Liver (tissue), 3 donors: Measurements from ENCODE around the gene GIMAP2.
"Not testable (repeated sequence)": the region's sequence is repeated elsewhere in the genome, so short reads cannot be mapped to it uniquely, and the experiment has no call there.

ENCODE experiments used
- ATF3 ChIP-seq: IDR thresholded peaks from 2 replicates; pipeline ENCODE4 v1.6.1; 2016; ENCODE audit warnings: antibody characterized with exemption
- CTCF ChIP-seq: fragments of 150-350 bp; IDR thresholded peaks from 2 replicates; pipeline ENCODE4 v1.5.1; 2017; ENCODE audit warnings: improper control_type of control experiment, low read depth, low read length; ENCODE audit not compliant: missing input control
- EGR1 ChIP-seq, 2 donors: IDR thresholded peaks; 2 replicates each; pipeline ENCODE4 v1.6.1; 2016 to 2018; ENCODE audit warnings: antibody characterized with exemption in 2 of 2, low read depth in 2 of 2
- FOXA1 ChIP-seq: IDR thresholded peaks from 2 replicates; pipeline ENCODE4 v1.6.1; 2016; ENCODE audit warnings: antibody characterized with exemption
- GABPA ChIP-seq, 2 donors: IDR thresholded peaks in 1 of 2; conservative IDR thresholded peaks in 1 of 2; 2 replicates each; pipeline ENCODE4 v1.6.1; 2016; ENCODE audit warnings: antibody characterized with exemption in 2 of 2, mild to moderate bottlenecking in 1 of 2, moderate library complexity in 1 of 2
- HNF4A ChIP-seq, 2 donors: conservative IDR thresholded peaks; 2 replicates each; pipeline ENCODE4 v1.6.1; 2016; ENCODE audit warnings: antibody characterized with exemption in 2 of 2, mild to moderate bottlenecking in 2 of 2
- JUND ChIP-seq, 2 donors: IDR thresholded peaks; 2 replicates each; pipeline ENCODE4 v1.6.1; 2016; ENCODE audit warnings: antibody characterized with exemption in 2 of 2
- MAX ChIP-seq: IDR thresholded peaks from 2 replicates; pipeline ENCODE4 v1.6.1; 2016; ENCODE audit warnings: antibody characterized with exemption
- RAD21 ChIP-seq, 2 donors: IDR thresholded peaks; 2 replicates each; pipeline ENCODE4 v1.6.1; 2016; ENCODE audit warnings: antibody characterized with exemption in 2 of 2, mild to moderate bottlenecking in 2 of 2
- REST ChIP-seq: IDR thresholded peaks from 2 replicates; pipeline ENCODE4 v1.6.1; 2016; ENCODE audit warnings: antibody characterized with exemption, mild to moderate bottlenecking
- SP1 ChIP-seq: IDR thresholded peaks from 2 replicates; pipeline ENCODE4 v1.6.1; 2018; ENCODE audit warnings: antibody characterized with exemption, mild to moderate bottlenecking
- TAF1 ChIP-seq: conservative IDR thresholded peaks from 2 replicates; pipeline ENCODE4 v1.6.1; 2016; ENCODE audit warnings: antibody characterized with exemption, mild to moderate bottlenecking
- YY1 ChIP-seq: IDR thresholded peaks from 2 replicates; pipeline ENCODE4 v1.6.1; 2016; ENCODE audit warnings: antibody characterized with exemption, mild to moderate bottlenecking
- ZBTB33 ChIP-seq: IDR thresholded peaks from 2 replicates; pipeline ENCODE4 v1.6.1; 2016; ENCODE audit warnings: antibody characterized with exemption
- donor health status: healthy.
- donor health status: healthy.

GRCh38 chr7:150680364-150680763, 5.1 kb upstream of the GIMAP2 start:
- not testable (repeated sequence) for TF ChIP-seq CTCF; EGR1 (IDR thresholded peaks at IDR 0.05; ENCODE audit: low read depth in 2 of 2); YY1; REST; GABPA (IDR thresholded peaks at IDR 0.05 in 1 of 2, conservative IDR thresholded peaks at IDR 0.05 in 1 of 2); TAF1; FOXA1; ATF3; SP1; ZBTB33; MAX; RAD21 (IDR thresholded peaks at IDR 0.05); JUND (IDR thresholded peaks at IDR 0.05); HNF4A (conservative IDR thresholded peaks at IDR 0.05)
